IMR-90 (cell line): ENCODE data around the gene TSPAN14. TPM values are rescaled to one million over a fixed set of nuclear protein-coding genes. Genes with fewer than 3 reads are reported as not detected.

ENCODE experiments used
- ATAC-seq: fragments of 200-7000 bp; cut with Tn5 transposase; 2 replicates; pipeline ENCODE4 v1.9.1; 2020; ENCODE audit warnings: low read depth, mild to moderate bottlenecking, moderate library complexity
- BruUV-seq: library from RNA; stranded (reverse); fragments of 400-500 nt; replicated peaks from 2 replicates; lab custom pipeline; 2021; lab: Mats Ljungman, UMichigan
- CTCF ChIA-PET: fragments of 300-600 bp; formaldehyde crosslinking; extraction: SDS; loops from one replicate; lab custom pipeline; 2021; ENCODE audit warnings: antibody characterized with exemption; lab: Yijun Ruan, JAX
- POLR2A ChIA-PET: fragments of 300-600 bp; sonication (Branson Sonifier 250); formaldehyde crosslinking; loops from one replicate; lab custom pipeline; 2022; ENCODE audit warnings: antibody characterized with exemption; ENCODE audit not compliant: unreplicated experiment; lab: Charles Lee
- DNase-seq: peaks from one replicate; pipeline ENCODE4 v3.0.0; 2013
- H2AFZ ChIP-seq: replicated peaks from 2 replicates; pipeline ENCODE3; 2013; ENCODE audit warnings: low read length, mild to moderate bottlenecking; ENCODE audit not compliant: poor library complexity
- H2AK5ac ChIP-seq: 2 replicates; pipeline ENCODE4 v1.6.1; 2013; ENCODE audit warnings: low read depth, low read length, inconsistent platforms
- H2AK9ac ChIP-seq: replicated peaks from 2 replicates; pipeline ENCODE3; 2013; ENCODE audit warnings: mild to moderate bottlenecking, low read depth, low read length, moderate library complexity; ENCODE audit not compliant: poor library complexity
- H2BK120ac ChIP-seq: 2 replicates; pipeline ENCODE4 v1.6.1; 2013; ENCODE audit warnings: low read depth, low read length, inconsistent platforms
- H2BK15ac ChIP-seq: 3 replicates; pipeline ENCODE4 v1.6.1; 2013; ENCODE audit warnings: low read depth, low read length, inconsistent platforms
- H2BK20ac ChIP-seq: 2 replicates; pipeline ENCODE4 v1.6.1; 2013; ENCODE audit warnings: low read depth, mild to moderate bottlenecking, inconsistent platforms, low read length, moderate library complexity
- H2BK5ac ChIP-seq: 2 replicates; pipeline ENCODE4 v1.6.1; 2013; ENCODE audit warnings: mild to moderate bottlenecking, low read depth, low read length, inconsistent platforms; ENCODE audit not compliant: poor library complexity, severe bottlenecking
- H3K14ac ChIP-seq: replicated peaks from 2 replicates; pipeline ENCODE4 v1.6.1; 2013; ENCODE audit warnings: low read depth, low read length, inconsistent platforms
- H3K18ac ChIP-seq: 2 replicates; pipeline ENCODE4 v1.6.1; 2013; ENCODE audit warnings: low read depth, low read length, control low read depth
- H3K23ac ChIP-seq: 2 replicates; pipeline ENCODE4 v1.6.1; 2013; ENCODE audit warnings: low read depth, low read length, inconsistent platforms
- H3K27ac ChIP-seq: 2 replicates; pipeline ENCODE4 v1.5.1; 2013; ENCODE audit warnings: mild to moderate bottlenecking, control low read depth, low read length; ENCODE audit not compliant: insufficient read depth
- H3K27me3 ChIP-seq: 2 replicates; pipeline ENCODE4 v1.6.1; 2013; ENCODE audit warnings: low read length; ENCODE audit not compliant: control insufficient read depth, insufficient read depth
- H3K36me3 ChIP-seq: 2 replicates; pipeline ENCODE4 v1.6.1; 2013; ENCODE audit warnings: low read length, mixed read lengths; ENCODE audit not compliant: control insufficient read depth, insufficient read depth
- H3K4ac ChIP-seq: 2 replicates; pipeline ENCODE4 v1.6.1; 2013; ENCODE audit warnings: low read depth, low read length, inconsistent platforms
- H3K4me1 ChIP-seq: 2 replicates; pipeline ENCODE4 v1.6.1; 2013; ENCODE audit warnings: low read length, mixed read lengths; ENCODE audit not compliant: control insufficient read depth, insufficient read depth
- H3K4me2 ChIP-seq: 2 replicates; pipeline ENCODE4 v1.6.1; 2013; ENCODE audit warnings: low read depth, mild to moderate bottlenecking, control low read depth, low read length, moderate library complexity
- H3K4me3 ChIP-seq: 2 replicates; pipeline ENCODE4 v1.5.1; 2013; ENCODE audit warnings: low read depth, mild to moderate bottlenecking, control low read depth, low read length, moderate library complexity; ENCODE audit not compliant: insufficient read depth
- H3K56ac ChIP-seq: 2 replicates; pipeline ENCODE4 v1.6.1; 2013; ENCODE audit warnings: low read length, inconsistent platforms; ENCODE audit not compliant: insufficient read depth; ENCODE audit errors: extremely low read depth
- H3K79me1 ChIP-seq, 2 experiments: 2 replicates each; pipeline ENCODE4 v1.6.1; 2013; ENCODE audit warnings: low read length in 2 of 2, inconsistent platforms in 1 of 2, low read depth in 1 of 2
- H3K9ac ChIP-seq: 2 replicates; pipeline ENCODE4 v1.6.1; 2013; ENCODE audit warnings: low read depth, low read length, control low read depth
- H3K9me1 ChIP-seq: 2 replicates; pipeline ENCODE4 v1.6.1; 2013; ENCODE audit warnings: low read length, inconsistent platforms; ENCODE audit not compliant: insufficient read depth
- H3K9me3 ChIP-seq: 2 replicates; pipeline ENCODE4 v1.6.1; 2013; ENCODE audit warnings: low read length; ENCODE audit not compliant: control insufficient read depth, insufficient read depth
- H4K20me1 ChIP-seq: 2 replicates; pipeline ENCODE4 v1.6.1; 2013; ENCODE audit warnings: low read length, inconsistent platforms; ENCODE audit not compliant: insufficient read depth
- H4K5ac ChIP-seq: 2 replicates; pipeline ENCODE4 v1.6.1; 2013; ENCODE audit warnings: mild to moderate bottlenecking, low read depth, low read length, control low read depth
- H4K8ac ChIP-seq, 2 experiments: 2 replicates each; pipeline ENCODE4 v1.6.1; 2013; ENCODE audit warnings: low read depth in 2 of 2, low read length in 2 of 2, control low read depth in 1 of 2, inconsistent platforms in 1 of 2
- H4K91ac ChIP-seq: 2 replicates; pipeline ENCODE4 v1.6.1; 2013; ENCODE audit warnings: low read depth, low read length, inconsistent platforms; ENCODE audit not compliant: insufficient read depth
- BHLHE40 ChIP-seq: fragments of 150-350 bp; IDR thresholded peaks from 2 replicates; pipeline ENCODE4 v1.6.1; 2016; ENCODE audit warnings: mild to moderate bottlenecking, low read depth, low read length
- CEBPB ChIP-seq: IDR thresholded peaks from 2 replicates; pipeline ENCODE4 v1.6.1; 2012; ENCODE audit warnings: low read depth, low read length, improper control_type of control experiment
- CHD1 ChIP-seq: IDR thresholded peaks from 2 replicates; pipeline ENCODE4 v1.6.1; 2012; ENCODE audit warnings: low read depth, low read length, improper control_type of control experiment
- CTCF ChIP-seq: conservative IDR thresholded peaks from 2 replicates; pipeline ENCODE4 v1.5.1; 2012; ENCODE audit warnings: mild to moderate bottlenecking, low read depth, low read length, improper control_type of control experiment
- MAFK ChIP-seq: IDR thresholded peaks from 2 replicates; pipeline ENCODE4 v1.6.1; 2012; ENCODE audit warnings: low read depth, low read length, improper control_type of control experiment
- MAZ ChIP-seq: IDR thresholded peaks from 2 replicates; pipeline ENCODE4 v1.6.1; 2012; ENCODE audit warnings: low read depth, mild to moderate bottlenecking, low read length, improper control_type of control experiment, moderate library complexity, borderline replicate concordance
- MXI1 ChIP-seq: IDR thresholded peaks from 2 replicates; pipeline ENCODE4 v1.6.1; 2012; ENCODE audit warnings: low read depth, mild to moderate bottlenecking, low read length, moderate library complexity, borderline replicate concordance
- NFE2L2 ChIP-seq: fragments of 150-350 bp; IDR thresholded peaks from 2 replicates; pipeline ENCODE4 v1.6.1; 2016; ENCODE audit warnings: low read depth, mild to moderate bottlenecking, low read length
- POLR2A ChIP-seq: IDR thresholded peaks from 2 replicates; pipeline ENCODE4 v1.6.1; 2012; ENCODE audit warnings: mild to moderate bottlenecking, low read depth, low read length
- RAD21 ChIP-seq: IDR thresholded peaks from 2 replicates; pipeline ENCODE4 v1.6.1; 2012; ENCODE audit warnings: low read length, improper control_type of control experiment
- RCOR1 ChIP-seq: IDR thresholded peaks from 2 replicates; pipeline ENCODE4 v1.6.1; 2012; ENCODE audit warnings: mild to moderate bottlenecking, low read length, improper control_type of control experiment; ENCODE audit not compliant: insufficient replicate concordance
- RFX5 ChIP-seq: IDR thresholded peaks from 2 replicates; pipeline ENCODE4 v1.8.0; 2012; ENCODE audit warnings: low read depth, mild to moderate bottlenecking, low read length, moderate library complexity
- SMC3 ChIP-seq: fragments of 150-350 bp; IDR thresholded peaks from 2 replicates; pipeline ENCODE4 v1.6.1; 2016; ENCODE audit warnings: low read depth, mild to moderate bottlenecking, antibody characterized with exemption, low read length, moderate library complexity
- USF2 ChIP-seq: fragments of 150-350 bp; IDR thresholded peaks from 2 replicates; pipeline ENCODE4 v1.6.1; 2017; ENCODE audit warnings: mild to moderate bottlenecking, antibody characterized with exemption, low read length, low read depth
- WGBS, 2 experiments: methylation state at CpG; one replicate each; pipeline versions ENCODE4 v1.1.5 to v1.1.7; 2013; ENCODE audit warnings: missing lambda C conversion rate in 2 of 2; ENCODE audit not compliant: insufficient read length in 1 of 2; ENCODE audit errors: extremely low coverage in 2 of 2; 5-methylcytosine and 5-hydroxymethylcytosine counted together
- dilution Hi-C: fragments of 300-500 bp; cut with HindIII; formaldehyde crosslinking; loops from one replicate; pipeline ENCODE4 v1.14.3; 2018; ENCODE audit warnings: low sequenced_read_pairs; ENCODE audit not compliant: unreplicated experiment
- in situ Hi-C: fragments of 300-500 bp; cut with MboI; formaldehyde crosslinking; loops from 3 replicates; pipeline ENCODE4 v1.14.3; 2019; ENCODE audit warnings: low sequenced_read_pairs, inconsistent platforms, mixed read lengths
- intact Hi-C: fragments of 100-400 bp; cut with micrococcal nuclease; formaldehyde crosslinking; loops from 2 replicates; pipeline ENCODE4 v1.10.0; 2022
- polyA plus RNA-seq, 3 experiments: library from polyadenylated mRNA; depleted of rRNA; stranded (reverse); fragments of >200 nt; gene quantifications; 2 replicates each; pipeline ENCODE4 v1.2.3, GENCODE V29; 2012; ENCODE audit warnings: low replicate concordance in 1 of 3
- total RNA-seq: library from RNA; depleted of rRNA; stranded (reverse); fragments of >200 nt; gene quantifications from 2 replicates; pipeline ENCODE4 v1.2.3, GENCODE V29; 2012

The TSPAN14 gene
- total and polyA plus RNA-seq, 2 of the 4 experiments (the other 2 are of a cell fraction) = 18.5 to 43.0 TPM

- Histone ChIP-seq H4K8ac (peak overlapping the region; percentile 54 to 87; a peak in 1 of 4 replicates), H3K36me3 (0 out of 2 replicates have a peak, but pooled peaks cover 4% of the 10 kb centered on the region), H2BK5ac (peak overlapping the region; percentile 14), H4K20me1 (peaks cover 11% of the 10 kb centered on the region), H3K4ac (peak overlapping the region; percentile 84), H3K23ac (peak overlapping the region; percentile 28), H3K4me2 (no peak overlapping the region; the same call in 1 of the 2 replicates), H2BK20ac (peak overlapping the region; percentile 59; the same call in 1 of the 2 replicates), H3K9me1 (peaks cover 48% of the 10 kb centered on the region), H3K9ac (no peak overlapping the region), H3K4me1 (peaks cover 36% of the 10 kb centered on the region), H3K27me3 (no peaks in the 10 kb centered on the region), H3K79me1 (peaks cover 20 to 76% of the 10 kb centered on the region in 2 experiments), H3K4me3 (no peak overlapping the region), H2AK9ac (peak overlapping the region; percentile 60), H2AK5ac (peak overlapping the region; percentile 23), H2BK120ac (peak overlapping the region; percentile 8), H2AFZ (no peak overlapping the region), H3K14ac (peak overlapping the region; percentile 4; the same call in 1 of the 2 replicates), H4K91ac (peak overlapping the region; percentile 53; the same call in 1 of the 2 replicates), H2BK15ac (peak overlapping the region; percentile 64; the same call in 1 of the 3 replicates), H4K5ac (no peak overlapping the region), H3K9me3 (no peaks in the 10 kb centered on the region), H3K56ac (no peak overlapping the region), H3K18ac (no peak overlapping the region; the same call in 1 of the 2 replicates), H3K27ac (peak overlapping the region; percentile 36; the same call in 1 of the 2 replicates)
- no TSS peak for BruUV-seq
- POLR2A ChIA-PET = interaction anchor here (0.6 kb wide), 1 partner anchor 13 kb away, joined by 5 read pairs; no protein-coding TSS in a partner anchor
- CTCF ChIA-PET = interaction anchor here (1.0 to 1.4 kb wide), 2 partner anchors 52 to 53 kb away, joined by 4 to 5 read pairs; no protein-coding TSS in a partner anchor
- TF ChIP-seq POLR2A = no peak
- TF ChIP-seq SMC3 = no peak
- TF ChIP-seq MAZ = no peak
- TF ChIP-seq MAFK = no peak
- TF ChIP-seq CHD1 = no peak
- TF ChIP-seq NFE2L2 = no peak
- TF ChIP-seq RCOR1 = no peak
- no peak for TF ChIP-seq RFX5
- no peak for TF ChIP-seq RAD21
- TF ChIP-seq CEBPB = no peak
- TF ChIP-seq USF2 = no peak
- no peak for TF ChIP-seq CTCF
- no peak for TF ChIP-seq MXI1
- TF ChIP-seq BHLHE40 = no peak
- peak; percentile 8; the same call in 1 of the 2 replicates for ATAC-seq
- in situ Hi-C loops = no loop called here
- 100% methylated on average over 2 of the region's 7 CpGs; no CpG with 5 or more reads in 1 of the 2 experiments for WGBS, 2 experiments
- dilution Hi-C loops = no loop called here
- intact Hi-C loops = loop anchor here (5.0 kb wide), 1 partner anchor 35 kb away; no protein-coding TSS in a partner anchor
- peak; percentile 72 for DNase-seq
Observed at GRCh38 chr10:80497187-80498077, 43.3 kb downstream of the TSPAN14 start.
